Neural progenitor cell (in vitro differentiated cells): Measurements from ENCODE around the gene ALK. TPM values are rescaled to one million over a fixed set of nuclear protein-coding genes. Genes with fewer than 3 reads are reported as not detected.

ENCODE experiments used
- DNase-seq: peaks from one replicate; pipeline ENCODE4 v3.0.0-alpha.2; 2016; ENCODE audit warnings: low spot score
- H2AFZ ChIP-seq: fragments of 200-600 bp; sonication (generic); replicated peaks from 2 replicates; pipeline ENCODE4 v1.6.1; 2016; ENCODE audit warnings: antibody characterized with exemption
- H3F3A ChIP-seq: fragments of 200-600 bp; sonication (generic); 2 replicates; pipeline ENCODE4 v1.6.1; 2016; ENCODE audit warnings: antibody characterized with exemption, low read depth
- H3K27ac ChIP-seq: fragments of 200-600 bp; sonication (generic); 2 replicates; pipeline ENCODE4 v1.5.1; 2016; ENCODE audit warnings: mild to moderate bottlenecking
- H3K27me3 ChIP-seq: fragments of 200-600 bp; sonication (generic); 2 replicates; pipeline ENCODE4 v1.6.1; 2016; ENCODE audit warnings: mild to moderate bottlenecking, moderate library complexity
- H3K36me3 ChIP-seq: fragments of 200-600 bp; sonication (generic); 2 replicates; pipeline ENCODE4 v1.5.1; 2016
- H3K4me1 ChIP-seq: fragments of 200-600 bp; sonication (generic); 2 replicates; pipeline ENCODE4 v1.6.1; 2016; ENCODE audit warnings: mixed run types
- H3K4me2 ChIP-seq: fragments of 200-600 bp; sonication (generic); 2 replicates; pipeline ENCODE4 v1.6.1; 2016
- H3K4me3 ChIP-seq: fragments of 200-600 bp; sonication (generic); 2 replicates; pipeline ENCODE4 v1.5.1; 2016
- H3K79me2 ChIP-seq: fragments of 200-600 bp; sonication (generic); 2 replicates; pipeline ENCODE4 v1.6.1; 2016; ENCODE audit warnings: low read depth
- H3K9ac ChIP-seq: fragments of 200-600 bp; sonication (generic); 2 replicates; pipeline ENCODE4 v1.6.1; 2016
- H3K9me3 ChIP-seq: fragments of 200-600 bp; sonication (generic); 2 replicates; pipeline ENCODE4 v1.5.1; 2016; ENCODE audit warnings: low read depth
- H4K20me1 ChIP-seq: fragments of 200-600 bp; sonication (generic); 2 replicates; pipeline ENCODE4 v1.6.1; 2016; ENCODE audit warnings: low read depth
- H3K27ac Mint-ChIP-seq: 3 replicates; pipeline ENCODE4 v1.8.0; 2021; ENCODE audit warnings: mixed read lengths
- H3K27me3 Mint-ChIP-seq: 2 replicates; pipeline ENCODE4 v1.8.0; 2022; ENCODE audit warnings: low read depth, mild to moderate bottlenecking, inconsistent platforms, moderate library complexity, mixed read lengths; ENCODE audit not compliant: insufficient read depth
- H3K36me3 Mint-ChIP-seq: 3 replicates; pipeline ENCODE4 v1.8.0; 2021; ENCODE audit warnings: mixed read lengths
- H3K4me1 Mint-ChIP-seq: 3 replicates; pipeline ENCODE4 v1.8.0; 2021; ENCODE audit warnings: mixed read lengths
- H3K4me3 Mint-ChIP-seq: 3 replicates; pipeline ENCODE4 v1.8.0; 2021; ENCODE audit warnings: mild to moderate bottlenecking, moderate library complexity, mixed read lengths
- H3K9me3 Mint-ChIP-seq: 3 replicates; pipeline ENCODE4 v1.8.0; 2020; ENCODE audit warnings: mixed read lengths
- EZH2 ChIP-seq: fragments of 200-600 bp; sonication (generic); IDR thresholded peaks from 2 replicates; pipeline ENCODE4 v1.6.1; 2017; ENCODE audit warnings: antibody characterized with exemption, mild to moderate bottlenecking, moderate library complexity
- EZH2phosphoT487 ChIP-seq: fragments of 200-600 bp; sonication (generic); IDR thresholded peaks from 2 replicates; pipeline ENCODE4 v1.6.1; 2017; ENCODE audit warnings: antibody characterized with exemption
- total RNA-seq: library from RNA; depleted of rRNA; stranded (reverse); fragments of >200 nt; gene quantifications from 2 replicates; pipeline ENCODE4 v1.2.3, GENCODE V29; 2015; ENCODE audit warnings: low replicate concordance
- TF ChIP-seq, protein P1 (sequence below): fragments of 200-600 bp; sonication (generic); IDR thresholded peaks from 2 replicates; pipeline ENCODE4 v1.5.1; 2017; ENCODE audit warnings: antibody characterized with exemption, mild to moderate bottlenecking

The ALK gene
- total RNA-seq, 1 donor from 2014 or later = not detected

DNA sequence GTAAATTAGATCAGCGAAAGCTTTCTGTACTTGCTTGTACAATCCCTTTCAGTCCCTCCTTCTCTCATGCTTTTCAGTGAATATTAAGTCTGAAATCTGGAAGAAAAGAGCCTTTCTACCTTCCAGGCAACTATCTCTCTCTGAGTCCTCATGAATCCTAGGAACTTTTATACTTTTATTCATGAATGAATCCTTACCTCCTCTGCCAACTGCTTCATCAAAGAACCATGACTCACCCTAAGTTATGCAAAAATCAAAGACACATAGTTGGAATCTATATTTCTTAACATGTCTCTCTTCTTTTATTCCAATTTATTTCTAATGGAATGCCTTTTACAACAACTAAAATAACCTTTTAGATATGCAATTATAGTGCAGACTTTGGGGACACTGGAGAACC is 412.0 kb downstream of the ALK start:
- Histone ChIP-seq H3K79me2 (no peaks in the 10 kb centered on the region), H3F3A (no peaks in the 10 kb centered on the region), H3K27me3 (no peaks in the 10 kb centered on the region), H3K4me1 (no peaks in the 10 kb centered on the region), H4K20me1 (no peaks in the 10 kb centered on the region), H3K27ac (no peak overlapping the region), H3K4me3 (no peak overlapping the region), H2AFZ (no peak overlapping the region), H3K36me3 (no peaks in the 10 kb centered on the region), H3K9ac (no peak overlapping the region), H3K4me2 (no peak overlapping the region), H3K9me3 (no peaks in the 10 kb centered on the region)
- no peak for TF ChIP-seq EZH2
- no peak for TF ChIP-seq EZH2phosphoT487
- TF ChIP-seq, protein P1, sequence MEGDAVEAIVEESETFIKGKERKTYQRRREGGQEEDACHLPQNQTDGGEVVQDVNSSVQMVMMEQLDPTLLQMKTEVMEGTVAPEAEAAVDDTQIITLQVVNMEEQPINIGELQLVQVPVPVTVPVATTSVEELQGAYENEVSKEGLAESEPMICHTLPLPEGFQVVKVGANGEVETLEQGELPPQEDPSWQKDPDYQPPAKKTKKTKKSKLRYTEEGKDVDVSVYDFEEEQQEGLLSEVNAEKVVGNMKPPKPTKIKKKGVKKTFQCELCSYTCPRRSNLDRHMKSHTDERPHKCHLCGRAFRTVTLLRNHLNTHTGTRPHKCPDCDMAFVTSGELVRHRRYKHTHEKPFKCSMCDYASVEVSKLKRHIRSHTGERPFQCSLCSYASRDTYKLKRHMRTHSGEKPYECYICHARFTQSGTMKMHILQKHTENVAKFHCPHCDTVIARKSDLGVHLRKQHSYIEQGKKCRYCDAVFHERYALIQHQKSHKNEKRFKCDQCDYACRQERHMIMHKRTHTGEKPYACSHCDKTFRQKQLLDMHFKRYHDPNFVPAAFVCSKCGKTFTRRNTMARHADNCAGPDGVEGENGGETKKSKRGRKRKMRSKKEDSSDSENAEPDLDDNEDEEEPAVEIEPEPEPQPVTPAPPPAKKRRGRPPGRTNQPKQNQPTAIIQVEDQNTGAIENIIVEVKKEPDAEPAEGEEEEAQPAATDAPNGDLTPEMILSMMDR = no peak
- no peak overlapping the region for H3K27ac Mint-ChIP-seq
- no peak overlapping the region for H3K4me3 Mint-ChIP-seq
- no peak for DNase-seq
- H3K9me3 Mint-ChIP-seq = peaks cover 3% of the 10 kb centered on the region
- no peaks in the 10 kb centered on the region for H3K4me1 Mint-ChIP-seq
- H3K36me3 Mint-ChIP-seq = no peaks in the 10 kb centered on the region
- H3K27me3 Mint-ChIP-seq = peaks cover 10% of the 10 kb centered on the region

GRCh38 chr2:29504746-29505145 is 416.6 kb downstream of the ALK start:
- Histone ChIP-seq H3K27ac (no peak overlapping the region), H3K4me3 (no peak overlapping the region), H3K9me3 (no peaks in the 10 kb centered on the region), H3K27me3 (no peaks in the 10 kb centered on the region), H3K36me3 (no peaks in the 10 kb centered on the region), H2AFZ (no peak overlapping the region), H4K20me1 (no peaks in the 10 kb centered on the region), H3K4me1 (no peaks in the 10 kb centered on the region), H3K9ac (no peak overlapping the region), H3K4me2 (no peak overlapping the region), H3K79me2 (no peaks in the 10 kb centered on the region), H3F3A (no peaks in the 10 kb centered on the region)
- H3K27ac Mint-ChIP-seq = no peak overlapping the region
- H3K4me3 Mint-ChIP-seq = no peak overlapping the region
- peaks cover 9% of the 10 kb centered on the region for H3K27me3 Mint-ChIP-seq
- H3K4me1 Mint-ChIP-seq = peaks cover 3% of the 10 kb centered on the region
- DNase-seq = no peak
- no peaks in the 10 kb centered on the region for H3K36me3 Mint-ChIP-seq
- TF ChIP-seq EZH2phosphoT487 (no peak), EZH2 (no peak)
- TF ChIP-seq, protein P1 = no peak
- no peaks in the 10 kb centered on the region for H3K9me3 Mint-ChIP-seq

DNA sequence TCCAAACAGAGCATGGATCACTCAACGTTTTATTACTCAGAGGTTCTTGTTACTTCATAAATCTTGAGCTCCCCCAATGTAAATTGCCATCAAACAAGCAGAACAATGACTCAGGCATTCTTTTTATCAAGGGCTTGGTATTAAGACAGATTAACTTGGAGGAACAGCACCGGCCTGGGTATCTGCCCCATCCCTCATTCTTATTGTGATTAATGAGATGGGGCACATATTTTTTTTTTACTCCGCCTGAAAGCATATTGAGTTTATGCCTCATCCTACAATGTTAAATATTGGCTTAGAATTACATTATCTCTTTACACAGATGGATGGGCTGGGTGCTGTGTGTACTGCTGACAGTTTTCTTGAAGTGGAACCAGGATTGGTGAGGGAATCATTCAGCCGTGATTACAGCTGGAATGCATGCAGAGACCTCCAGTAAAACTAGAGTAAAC is 418.9 kb downstream of the ALK start:
- no peak overlapping the region for H3K4me2 ChIP-seq
- no peaks in the 10 kb centered on the region for H3K79me2 ChIP-seq
- H2AFZ ChIP-seq = no peak overlapping the region
- Mint-ChIP-seq H3K27ac (no peak overlapping the region), H3K36me3 (no peaks in the 10 kb centered on the region), H3K9me3 (no peaks in the 10 kb centered on the region), H3K4me1 (peaks cover 5% of the 10 kb centered on the region), H3K27me3 (peaks cover 5% of the 10 kb centered on the region), H3K4me3 (no peak overlapping the region)
- no peak overlapping the region for H3K27ac ChIP-seq
- H3K4me3 ChIP-seq = no peak overlapping the region
- no peaks in the 10 kb centered on the region for H3K9me3 ChIP-seq
- no peaks in the 10 kb centered on the region for H3K4me1 ChIP-seq
- no peaks in the 10 kb centered on the region for H3K27me3 ChIP-seq
- DNase-seq = no peak
- TF ChIP-seq EZH2phosphoT487 = no peak
- TF ChIP-seq, protein P1 = no peak
- no peak for TF ChIP-seq EZH2
- no peak overlapping the region for H3K9ac ChIP-seq
- H3K36me3 ChIP-seq = no peaks in the 10 kb centered on the region
- no peaks in the 10 kb centered on the region for H4K20me1 ChIP-seq
- no peaks in the 10 kb centered on the region for H3F3A ChIP-seq
